A673 (cell line): ENCODE results near the gene SLC22A1. TPM values are rescaled to one million over a fixed set of nuclear protein-coding genes. Genes with fewer than 3 reads are reported as not detected.

Source experiments
- BruUV-seq: library from RNA; stranded (reverse); fragments of 400-500 nt; replicated peaks from 2 replicates; lab custom pipeline; 2021; lab: Mats Ljungman, UMichigan
- CTCF ChIA-PET: fragments of 300-600 bp; sonication (Branson Sonifier 250); formaldehyde crosslinking; loops from one replicate; lab custom pipeline; 2022; ENCODE audit warnings: antibody characterized with exemption; lab: Charles Lee
- POLR2A ChIA-PET: fragments of 300-600 bp; sonication (Branson Sonifier 250); formaldehyde crosslinking; loops from one replicate; lab custom pipeline; 2022; ENCODE audit warnings: antibody characterized with exemption; ENCODE audit not compliant: low non-redundant PET; lab: Charles Lee
- DNase-seq: peaks from one replicate; pipeline ENCODE4 v3.0.0-alpha.2; 2015; ENCODE audit warnings: low spot score
- H3K27ac ChIP-seq: fragments of 200-600 bp; sonication (generic); 2 replicates; pipeline ENCODE4 v1.5.1; 2016; ENCODE audit warnings: mixed run types, low read depth, mild to moderate bottlenecking, mixed read lengths, antibody characterized with exemption, low read length; ENCODE audit not compliant: poor library complexity, severe bottlenecking
- H3K27me3 ChIP-seq: fragments of 200-600 bp; sonication (generic); replicated peaks from 2 replicates; pipeline ENCODE4 v1.6.1; 2017; ENCODE audit warnings: mixed run types, low read depth, mild to moderate bottlenecking, mixed read lengths, antibody characterized with exemption, low read length; ENCODE audit not compliant: insufficient read depth, poor library complexity
- H3K36me3 ChIP-seq: fragments of 200-600 bp; sonication (generic); 2 replicates; pipeline ENCODE4 v1.6.1; 2016; ENCODE audit warnings: mixed run types, mild to moderate bottlenecking, mixed read lengths, antibody characterized with exemption, low read length; ENCODE audit not compliant: insufficient read depth, poor library complexity, severe bottlenecking
- H3K4me1 ChIP-seq: fragments of 200-600 bp; sonication (generic); 2 replicates; pipeline ENCODE4 v1.6.1; 2017; ENCODE audit warnings: mixed run types, mild to moderate bottlenecking, mixed read lengths, antibody characterized with exemption, low read length; ENCODE audit not compliant: insufficient read depth, poor library complexity, severe bottlenecking
- H3K4me3 ChIP-seq: fragments of 200-600 bp; sonication (generic); 2 replicates; pipeline ENCODE4 v1.5.1; 2016; ENCODE audit warnings: low read depth, mixed run types, mild to moderate bottlenecking, mixed read lengths, low read length; ENCODE audit not compliant: poor library complexity, severe bottlenecking
- H3K9me3 ChIP-seq: fragments of 200-600 bp; sonication (generic); 2 replicates; pipeline ENCODE4 v1.6.1; 2016; ENCODE audit warnings: mixed run types, low read depth, mild to moderate bottlenecking, mixed read lengths, antibody characterized with exemption, low read length; ENCODE audit not compliant: poor library complexity, severe bottlenecking
- EZH2 ChIP-seq: fragments of 200-600 bp; sonication (generic); IDR thresholded peaks from 2 replicates; pipeline ENCODE4 v1.6.1; 2017; ENCODE audit warnings: borderline replicate concordance, low read depth, mild to moderate bottlenecking, mixed read lengths, antibody characterized with exemption, low read length; ENCODE audit not compliant: poor library complexity, severe bottlenecking
- intact Hi-C: fragments of 100-400 bp; cut with micrococcal nuclease; formaldehyde crosslinking; loops from one replicate; pipeline ENCODE4 v1.10.0; 2022; ENCODE audit not compliant: unreplicated experiment
- total RNA-seq: library from RNA; stranded (reverse); gene quantifications from 2 replicates; pipeline ENCODE4 v1.2.3, GENCODE V29; 2021
- TF ChIP-seq, protein P1 (sequence below): fragments of 300-800, 200-600 bp; sonication (generic); conservative IDR thresholded peaks from 2 replicates; pipeline ENCODE4 v1.5.1; 2017; ENCODE audit warnings: low read depth, mild to moderate bottlenecking, antibody characterized with exemption, low read length, moderate library complexity, mixed read lengths

SLC22A1 gene
- total RNA-seq, 1 experiment from 2014 or later: 3.3 TPM

DNA sequence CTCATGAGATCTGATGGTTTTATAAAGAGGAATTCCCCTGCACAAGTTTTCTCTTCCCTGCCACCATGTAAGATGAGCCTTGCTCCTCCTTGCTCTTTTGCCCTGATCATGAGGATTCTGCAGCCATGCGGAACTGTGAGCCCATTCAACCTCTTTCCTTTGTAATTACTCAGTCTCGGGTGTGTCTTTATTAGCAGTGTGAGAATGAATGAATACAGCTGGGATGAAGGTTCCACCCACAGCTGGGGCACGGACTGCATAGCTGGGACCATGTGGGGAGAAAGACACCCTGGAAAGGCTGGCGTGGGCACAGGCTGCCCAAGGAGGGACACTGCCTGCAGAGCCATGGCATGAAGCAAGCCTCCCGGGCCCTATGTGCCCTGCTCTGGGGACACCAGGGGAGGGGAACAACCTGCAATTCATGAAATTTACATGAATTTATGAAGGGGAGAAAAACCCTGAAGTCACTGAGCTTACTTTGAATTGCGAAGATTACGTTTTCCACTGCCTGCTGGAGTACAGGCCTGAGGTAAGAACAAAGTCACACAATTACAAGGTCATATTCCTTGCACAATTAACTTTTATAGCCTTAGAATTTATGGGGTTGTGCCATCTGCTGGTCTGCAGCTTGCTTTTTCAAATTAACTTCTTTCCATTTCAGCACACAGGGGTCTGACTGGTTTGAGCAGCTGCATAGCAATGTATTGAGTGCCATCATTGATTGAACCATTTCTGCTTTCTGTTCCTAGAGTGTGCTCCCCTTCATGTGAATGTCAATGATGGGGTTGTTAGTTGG, 46.2 kb downstream of the SLC22A1 start:
- H3K36me3 ChIP-seq: no peaks in the 10 kb centered on the region
- TF ChIP-seq, protein P1, sequence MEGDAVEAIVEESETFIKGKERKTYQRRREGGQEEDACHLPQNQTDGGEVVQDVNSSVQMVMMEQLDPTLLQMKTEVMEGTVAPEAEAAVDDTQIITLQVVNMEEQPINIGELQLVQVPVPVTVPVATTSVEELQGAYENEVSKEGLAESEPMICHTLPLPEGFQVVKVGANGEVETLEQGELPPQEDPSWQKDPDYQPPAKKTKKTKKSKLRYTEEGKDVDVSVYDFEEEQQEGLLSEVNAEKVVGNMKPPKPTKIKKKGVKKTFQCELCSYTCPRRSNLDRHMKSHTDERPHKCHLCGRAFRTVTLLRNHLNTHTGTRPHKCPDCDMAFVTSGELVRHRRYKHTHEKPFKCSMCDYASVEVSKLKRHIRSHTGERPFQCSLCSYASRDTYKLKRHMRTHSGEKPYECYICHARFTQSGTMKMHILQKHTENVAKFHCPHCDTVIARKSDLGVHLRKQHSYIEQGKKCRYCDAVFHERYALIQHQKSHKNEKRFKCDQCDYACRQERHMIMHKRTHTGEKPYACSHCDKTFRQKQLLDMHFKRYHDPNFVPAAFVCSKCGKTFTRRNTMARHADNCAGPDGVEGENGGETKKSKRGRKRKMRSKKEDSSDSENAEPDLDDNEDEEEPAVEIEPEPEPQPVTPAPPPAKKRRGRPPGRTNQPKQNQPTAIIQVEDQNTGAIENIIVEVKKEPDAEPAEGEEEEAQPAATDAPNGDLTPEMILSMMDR: no peak
- ChIA-PET POLR2A (no interaction called here), CTCF (no interaction called here)
- intact Hi-C loops: no loop called here
- H3K4me3 ChIP-seq: no peak overlapping the region
- no peak for DNase-seq
- no peaks in the 10 kb centered on the region for H3K4me1 ChIP-seq
- no TSS peak for BruUV-seq
- peaks cover 4% of the 10 kb centered on the region for H3K27me3 ChIP-seq
- no peaks in the 10 kb centered on the region for H3K9me3 ChIP-seq
- no peak overlapping the region for H3K27ac ChIP-seq

- Histone ChIP-seq H3K36me3 (no peaks in the 10 kb centered on the region), H3K4me1 (no peaks in the 10 kb centered on the region), H3K9me3 (no peaks in the 10 kb centered on the region), H3K27ac (no peak overlapping the region), H3K4me3 (no peak overlapping the region), H3K27me3 (peaks cover 4% of the 10 kb centered on the region)
- intact Hi-C loops: no loop called here
- ChIA-PET POLR2A (no interaction called here), CTCF (interaction anchor here (0.6 kb wide), 1 partner anchor 10 kb away, joined by 3 read pairs; no protein-coding TSS in a partner anchor)
- no peak for TF ChIP-seq EZH2
- TF ChIP-seq, protein P1: no peak
- DNase-seq: no peak
- BruUV-seq: no TSS peak
Measured at GRCh38 chr6:160170018-160170680, 48.5 kb downstream of the SLC22A1 start.

DNA sequence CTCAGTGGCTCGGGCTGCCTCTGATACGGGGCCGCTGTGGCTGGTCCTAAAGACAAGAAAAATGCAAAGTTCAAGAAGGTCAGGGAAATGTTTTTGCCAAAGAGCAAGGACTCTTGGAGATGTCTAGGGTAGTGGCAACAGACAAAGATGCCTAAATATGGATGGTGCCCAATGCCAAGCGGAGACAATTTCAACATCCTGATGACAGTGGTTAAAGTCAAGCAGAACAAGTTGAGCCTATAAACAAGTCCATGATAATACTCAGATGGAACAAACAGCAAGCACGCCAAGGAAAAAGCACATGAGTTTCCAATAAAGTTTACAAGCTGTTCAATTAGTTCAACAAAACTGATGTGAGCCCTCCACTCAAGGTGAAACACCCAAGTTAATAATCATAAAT, 51.1 kb downstream of the SLC22A1 start:
- ChIA-PET CTCF (no interaction called here), POLR2A (no interaction called here)
- peaks cover 14% of the 10 kb centered on the region for H3K27me3 ChIP-seq
- no peak for TF ChIP-seq EZH2
- TF ChIP-seq, protein P1: no peak
- no TSS peak for BruUV-seq
- no peaks in the 10 kb centered on the region for H3K4me1 ChIP-seq
- no peak overlapping the region for H3K4me3 ChIP-seq
- H3K9me3 ChIP-seq: no peaks in the 10 kb centered on the region
- no peak overlapping the region for H3K27ac ChIP-seq
- intact Hi-C loops: no loop called here
- H3K36me3 ChIP-seq: no peaks in the 10 kb centered on the region
- no peak for DNase-seq
